NCI-H460 (cell line): ENCODE data around the gene DNAI7. TPM values are rescaled to one million over a fixed set of nuclear protein-coding genes. Genes with fewer than 3 reads are reported as not detected.
A peak's percentile ranks its signal among the peaks of the same experiment; 100 is the strongest.

Experiments used
- DNase-seq: peaks from one replicate; pipeline ENCODE4 v3.0.0-alpha.2; 2016; ENCODE audit warnings: low read depth; ENCODE audit errors: extremely low read depth
- polyA plus RNA-seq: library from polyadenylated mRNA; depleted of rRNA; stranded (reverse); fragments of >200 nt; gene quantifications from 2 replicates; pipeline ENCODE4 v1.2.3, GENCODE V29; 2014; cell fraction: nucleus; rRNA removed
- total RNA-seq: library from RNA; depleted of rRNA; stranded (reverse); fragments of >200 nt; shearing (Covaris generic); gene quantifications from 2 replicates; pipeline ENCODE4 v1.2.3, GENCODE V29; 2014; rRNA removed

Gene DNAI7
- not detected in 2 replicates for total RNA-seq
- polyA plus RNA-seq, result not detected in 2 replicates

- DNase-seq, result peak; percentile 83
Observed at GRCh38 chr12:25195056-25195971, at the start of gene DNAI7, which contains the start of gene ETFRF1. TSS of gene DNAI7 (minus strand) at chr12:25195160. CDS start at chr12:25195078, 82 bp downstream. TSS of gene ETFRF1 (plus strand) at chr12:25195237. CDS start at chr12:25203957, 8,720 bp downstream.

- no peak for DNase-seq
Observed at GRCh38 chr12:25243680-25243990, 48.7 kb upstream of the DNAI7 start.

- DNase-seq, result peak; percentile 13
Observed at GRCh38 chr12:25242981-25243679, 48.2 kb upstream of the DNAI7 start.

GRCh38 chr12:25241167-25242020 is 46.4 kb upstream of the DNAI7 start:
- DNase-seq, result peak; percentile 27

GRCh38 chr12:25236626-25237025 is 41.7 kb upstream of the DNAI7 start:
- no peak for DNase-seq

- DNase-seq, result no peak
Observed at GRCh38 chr12:25236190-25236589, 41.2 kb upstream of the DNAI7 start.

GRCh38 chr12:25213338-25213737 is 18.4 kb upstream of the DNAI7 start:
- no peak for DNase-seq

- no peak for DNase-seq
Observed at GRCh38 chr12:25208554-25208953, 13.6 kb upstream of the DNAI7 start.

GRCh38 chr12:25207846-25208245 is 12.9 kb upstream of the DNAI7 start:
- no peak for DNase-seq

- no peak for DNase-seq
Observed at GRCh38 chr12:25207411-25207810, 12.5 kb upstream of the DNAI7 start.

- no peak for DNase-seq
Observed at GRCh38 chr12:25202137-25202536, 7.2 kb upstream of the DNAI7 start.

GRCh38 chr12:25200703-25201102 is 5.7 kb upstream of the DNAI7 start:
- DNase-seq, result no peak

GRCh38 chr12:25197608-25198007 is 2.6 kb upstream of the DNAI7 start:
- no peak for DNase-seq

GRCh38 chr12:25194722-25195055 is 271 bp downstream of the DNAI7 start:
- no peak for DNase-seq

GRCh38 chr12:25194214-25194613 is 746 bp downstream of the DNAI7 start:
- DNase-seq, result no peak

- no peak for DNase-seq
Observed at GRCh38 chr12:25190793-25191192, 4.2 kb downstream of the DNAI7 start.

GRCh38 chr12:25189656-25190055 is 5.3 kb downstream of the DNAI7 start:
- DNase-seq, result no peak

- no peak for DNase-seq
Observed at GRCh38 chr12:25187781-25188180, 7.2 kb downstream of the DNAI7 start.

- no peak for DNase-seq
Observed at GRCh38 chr12:25186788-25187402, 8.1 kb downstream of the DNAI7 start.

GRCh38 chr12:25186038-25186787 is 8.7 kb downstream of the DNAI7 start:
- no peak for DNase-seq
